WI38 (cell line): Measurements from ENCODE around the gene HOXA10.

Experiments
- H3K4me3 ChIP-seq: 2 replicates; pipeline ENCODE4 v1.5.1; 2011; ENCODE audit warnings: low read depth, mild to moderate bottlenecking, control low read depth, low read length
- CTCF ChIP-seq: IDR thresholded peaks from 2 replicates; pipeline ENCODE4 v1.5.1; 2012; ENCODE audit warnings: low read depth, mild to moderate bottlenecking, control low read depth, low read length

Gene HOXA10

DNA sequence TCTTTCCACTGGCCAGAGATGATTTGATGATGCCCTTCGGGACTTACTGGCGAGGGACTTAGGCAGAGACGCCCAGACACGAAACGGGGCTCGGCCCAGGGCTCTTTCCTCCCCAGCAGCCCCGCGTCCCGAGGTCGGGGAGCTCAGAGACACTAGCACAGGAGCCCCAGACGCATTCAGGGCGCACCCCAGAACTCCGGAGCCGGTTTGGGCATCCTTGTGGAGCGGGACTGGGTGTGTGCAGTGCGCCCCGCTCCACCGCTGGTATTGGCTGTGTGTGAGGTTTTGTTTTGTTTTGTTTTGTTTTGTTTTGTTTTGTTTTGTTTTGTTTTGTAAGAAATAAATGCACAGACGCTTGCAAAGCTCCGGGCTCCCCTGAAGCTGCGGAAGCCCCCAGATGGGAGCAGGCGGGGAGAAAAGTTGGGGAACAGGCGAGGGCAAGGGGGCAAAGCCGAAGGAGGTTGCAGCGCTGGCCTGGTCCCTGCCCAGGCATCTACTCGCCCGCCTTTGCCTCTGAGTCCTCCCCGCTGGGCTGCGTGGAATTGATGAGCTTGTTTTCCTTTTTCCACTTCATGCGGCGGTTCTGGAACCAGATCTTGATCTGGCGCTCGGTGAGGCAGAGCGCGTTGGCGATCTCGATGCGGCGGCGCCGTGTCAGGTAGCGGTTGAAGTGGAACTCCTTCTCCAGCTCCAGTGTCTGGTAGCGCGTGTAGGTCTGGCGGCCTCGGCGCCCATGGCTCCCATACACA lies 28.8 kb downstream of the HOXA10 start:
- TF ChIP-seq CTCF = no peak
- H3K4me3 ChIP-seq = no peak overlapping the region

GRCh38 chr7:27144781-27145164 lies 29.3 kb downstream of the HOXA10 start:
- no peak overlapping the region for H3K4me3 ChIP-seq
- TF ChIP-seq CTCF = no peak

GRCh38 chr7:27143950-27144780 lies 30.0 kb downstream of the HOXA10 start:
- H3K4me3 ChIP-seq = peak overlapping the region; percentile 80
- TF ChIP-seq CTCF = no peak

- peak; percentile 75 for TF ChIP-seq CTCF
- H3K4me3 ChIP-seq = peak within 1 kb of the TSS; percentile 80
Observed at GRCh38 chr7:27143023-27143949, 30.8 kb downstream of the HOXA10 start, which contains the start of gene HOXA5. TSS of gene HOXA5 (minus strand) at chr7:27143681. CDS start at chr7:27143607, 74 bp downstream.

- H3K4me3 ChIP-seq = peak overlapping the region; percentile 80
- no peak for TF ChIP-seq CTCF
Observed at GRCh38 chr7:27142580-27143022, 31.5 kb downstream of the HOXA10 start.

DNA sequence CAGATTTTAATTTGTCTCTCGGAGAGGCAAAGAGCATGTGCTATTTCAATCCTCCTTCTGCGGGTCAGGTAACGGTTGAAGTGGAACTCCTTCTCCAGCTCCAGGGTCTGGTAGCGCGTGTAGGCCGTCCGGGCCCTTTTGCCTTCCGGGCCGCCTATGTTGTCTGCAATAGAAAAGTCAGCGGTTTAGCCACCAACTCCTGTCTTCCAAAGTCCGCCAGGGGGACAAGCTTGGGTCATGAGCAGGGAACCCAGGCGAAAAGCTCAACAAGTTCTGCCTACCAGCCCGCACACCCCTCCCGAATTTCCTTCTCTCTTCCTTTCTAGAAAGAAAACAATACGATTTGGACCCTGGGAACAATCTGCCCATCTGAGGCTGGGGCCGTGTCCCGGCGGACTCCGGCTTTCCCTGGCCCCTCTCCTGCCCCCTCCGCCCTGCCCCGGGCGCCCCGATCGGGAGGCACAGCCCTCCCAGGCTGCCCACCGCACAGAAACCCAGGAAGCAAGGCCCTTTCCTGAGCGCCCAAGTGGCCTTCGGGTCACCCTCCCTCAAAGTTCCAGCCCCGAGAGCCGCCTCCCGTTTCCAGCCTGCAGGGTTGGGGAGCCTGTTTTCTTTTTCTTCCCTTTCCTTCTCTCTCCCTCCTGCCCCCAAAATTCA lies 32.1 kb downstream of the HOXA10 start:
- peak overlapping the region; percentile 80 for H3K4me3 ChIP-seq
- TF ChIP-seq CTCF = peak; percentile 33; the same call in 1 of the 2 replicates
